ENCODE data around the gene BAAT.

BAAT gene

GRCh38 chr9:101421653-101422065 lies 36.9 kb upstream of the BAAT start:
- TF ChIP-seq CSDC2 (CRISPR knock-in tag; IDR thresholded peaks at IDR 0.05) (no peak), TCF4 (CRISPR knock-in tag; IDR thresholded peaks at IDR 0.05; ENCODE audit: borderline replicate concordance) (no peak), RARB (CRISPR knock-in tag; IDR thresholded peaks at IDR 0.05) (no peak), ZFP30 (CRISPR knock-in tag; IDR thresholded peaks at IDR 0.05) (no peak), GLIS3 (CRISPR knock-in tag; IDR thresholded peaks at IDR 0.05) (no peak), ZC3H10 (CRISPR knock-in tag; IDR thresholded peaks at IDR 0.05) (no peak), TOX (CRISPR knock-in tag; IDR thresholded peaks at IDR 0.05; ENCODE audit: borderline replicate concordance) (no peak), OSR1 (CRISPR knock-in tag; IDR thresholded peaks at IDR 0.05) (no peak), ZNF565 (CRISPR knock-in tag; conservative IDR thresholded peaks at IDR 0.05; ENCODE audit: low read depth) (no peak), ZNF70 (CRISPR knock-in tag; IDR thresholded peaks at IDR 0.05) (no peak), PPARA (CRISPR knock-in tag; IDR thresholded peaks at IDR 0.05; ENCODE audit: borderline replicate concordance) (no peak)
- TF ChIP-seq, protein P1, sequence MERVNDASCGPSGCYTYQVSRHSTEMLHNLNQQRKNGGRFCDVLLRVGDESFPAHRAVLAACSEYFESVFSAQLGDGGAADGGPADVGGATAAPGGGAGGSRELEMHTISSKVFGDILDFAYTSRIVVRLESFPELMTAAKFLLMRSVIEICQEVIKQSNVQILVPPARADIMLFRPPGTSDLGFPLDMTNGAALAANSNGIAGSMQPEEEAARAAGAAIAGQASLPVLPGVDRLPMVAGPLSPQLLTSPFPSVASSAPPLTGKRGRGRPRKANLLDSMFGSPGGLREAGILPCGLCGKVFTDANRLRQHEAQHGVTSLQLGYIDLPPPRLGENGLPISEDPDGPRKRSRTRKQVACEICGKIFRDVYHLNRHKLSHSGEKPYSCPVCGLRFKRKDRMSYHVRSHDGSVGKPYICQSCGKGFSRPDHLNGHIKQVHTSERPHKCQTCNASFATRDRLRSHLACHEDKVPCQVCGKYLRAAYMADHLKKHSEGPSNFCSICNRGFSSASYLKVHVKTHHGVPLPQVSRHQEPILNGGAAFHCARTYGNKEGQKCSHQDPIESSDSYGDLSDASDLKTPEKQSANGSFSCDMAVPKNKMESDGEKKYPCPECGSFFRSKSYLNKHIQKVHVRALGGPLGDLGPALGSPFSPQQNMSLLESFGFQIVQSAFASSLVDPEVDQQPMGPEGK (CRISPR knock-in tag; IDR thresholded peaks at IDR 0.05; ENCODE audit: borderline replicate concordance) = no peak
- ATAC-seq = no peak

DNA sequence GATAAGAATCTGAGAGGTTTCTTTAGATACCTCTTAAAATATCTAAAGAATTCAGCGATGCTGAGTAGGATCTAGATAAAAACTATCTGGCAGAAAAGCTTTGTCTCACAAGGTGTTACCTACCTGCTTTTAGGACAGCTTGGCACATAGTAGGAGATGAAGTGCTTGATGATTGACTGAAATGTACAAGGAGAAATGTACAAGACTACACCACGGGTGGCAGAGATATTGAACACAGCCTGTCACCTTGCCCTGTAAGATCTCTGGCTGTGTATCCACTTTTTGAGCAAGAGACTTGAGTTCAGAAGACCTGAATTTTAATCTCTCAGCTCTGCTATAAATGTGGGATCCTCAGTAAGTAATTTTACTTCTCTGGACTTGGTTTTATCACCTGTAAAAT lies 35.1 kb upstream of the BAAT start:
- ATAC-seq = no peak
- TF ChIP-seq ZFP3 (CRISPR knock-in tag; IDR thresholded peaks at IDR 0.05) = no peak
- TF ChIP-seq POU6F1 (CRISPR knock-in tag; IDR thresholded peaks at IDR 0.05; ENCODE audit: borderline replicate concordance, low read depth) = no peak
- no peak for TF ChIP-seq ZC3H10 (CRISPR knock-in tag; IDR thresholded peaks at IDR 0.05)
- no peak for TF ChIP-seq BACH2 (CRISPR knock-in tag; IDR thresholded peaks at IDR 0.05; ENCODE audit: borderline replicate concordance)
- TF ChIP-seq SNAI2 (CRISPR knock-in tag; IDR thresholded peaks at IDR 0.05) = no peak

GRCh38 chr9:101418518-101419430 lies 34.0 kb upstream of the BAAT start:
- ATAC-seq = no peak
- TF ChIP-seq ZNF565 (CRISPR knock-in tag; conservative IDR thresholded peaks at IDR 0.05; ENCODE audit: low read depth) (no peak), OSR1 (CRISPR knock-in tag; IDR thresholded peaks at IDR 0.05) (no peak), CSRNP3 (CRISPR knock-in tag; IDR thresholded peaks at IDR 0.05) (no peak), RARB (CRISPR knock-in tag; IDR thresholded peaks at IDR 0.05) (no peak), TOX (CRISPR knock-in tag; IDR thresholded peaks at IDR 0.05; ENCODE audit: borderline replicate concordance) (no peak), PPARA (CRISPR knock-in tag; IDR thresholded peaks at IDR 0.05; ENCODE audit: borderline replicate concordance) (no peak), BACH2 (CRISPR knock-in tag; IDR thresholded peaks at IDR 0.05; ENCODE audit: borderline replicate concordance) (no peak), TSHZ2 (CRISPR knock-in tag; IDR thresholded peaks at IDR 0.05) (no peak), ZNF70 (CRISPR knock-in tag; IDR thresholded peaks at IDR 0.05) (no peak), ESRRG (CRISPR knock-in tag; IDR thresholded peaks at IDR 0.05) (no peak), POU6F1 (CRISPR knock-in tag; IDR thresholded peaks at IDR 0.05; ENCODE audit: borderline replicate concordance, low read depth) (no peak), ISL1 (CRISPR knock-in tag; IDR thresholded peaks at IDR 0.05) (no peak)
- TF ChIP-seq, protein P1 (CRISPR knock-in tag; IDR thresholded peaks at IDR 0.05; ENCODE audit: borderline replicate concordance) = no peak
